Liver (tissue), 3 donors: ENCODE results near the gene RBM42.

Experiments
- EGR1 ChIP-seq, 2 donors: IDR thresholded peaks; 2 replicates each; pipeline ENCODE4 v1.6.1; 2016 to 2018; ENCODE audit warnings: antibody characterized with exemption in 2 of 2, low read depth in 2 of 2
- JUND ChIP-seq, 2 donors: IDR thresholded peaks; 2 replicates each; pipeline ENCODE4 v1.6.1; 2016; ENCODE audit warnings: antibody characterized with exemption in 2 of 2
- RAD21 ChIP-seq, 2 donors: IDR thresholded peaks; 2 replicates each; pipeline ENCODE4 v1.6.1; 2016; ENCODE audit warnings: antibody characterized with exemption in 2 of 2, mild to moderate bottlenecking in 2 of 2
- RXRA ChIP-seq, 2 donors: IDR thresholded peaks; 2 replicates each; pipeline ENCODE4 v1.6.1; 2017 to 2018; ENCODE audit warnings: antibody characterized with exemption in 2 of 2, mild to moderate bottlenecking in 1 of 2
- YY1 ChIP-seq: IDR thresholded peaks from 2 replicates; pipeline ENCODE4 v1.6.1; 2016; ENCODE audit warnings: antibody characterized with exemption, mild to moderate bottlenecking
- TF ChIP-seq, protein P1 (sequence below): fragments of 150-350 bp; IDR thresholded peaks from 2 replicates; pipeline ENCODE4 v1.5.1; 2017; ENCODE audit warnings: improper control_type of control experiment, low read depth, low read length; ENCODE audit not compliant: missing input control
- TF ChIP-seq, protein P2 (sequence below): IDR thresholded peaks from 2 replicates; pipeline ENCODE4 v1.6.1; 2016; ENCODE audit warnings: antibody characterized with exemption
- TF ChIP-seq, protein P3 (sequence below): IDR thresholded peaks from 2 replicates; pipeline ENCODE4 v1.6.1; 2016; ENCODE audit warnings: antibody characterized with exemption, mild to moderate bottlenecking
- TF ChIP-seq, protein P4 (sequence below): IDR thresholded peaks from 2 replicates; pipeline ENCODE4 v1.6.1; 2016; ENCODE audit warnings: antibody characterized with exemption
- donor health status: healthy.
- donor health status: healthy.

DNA sequence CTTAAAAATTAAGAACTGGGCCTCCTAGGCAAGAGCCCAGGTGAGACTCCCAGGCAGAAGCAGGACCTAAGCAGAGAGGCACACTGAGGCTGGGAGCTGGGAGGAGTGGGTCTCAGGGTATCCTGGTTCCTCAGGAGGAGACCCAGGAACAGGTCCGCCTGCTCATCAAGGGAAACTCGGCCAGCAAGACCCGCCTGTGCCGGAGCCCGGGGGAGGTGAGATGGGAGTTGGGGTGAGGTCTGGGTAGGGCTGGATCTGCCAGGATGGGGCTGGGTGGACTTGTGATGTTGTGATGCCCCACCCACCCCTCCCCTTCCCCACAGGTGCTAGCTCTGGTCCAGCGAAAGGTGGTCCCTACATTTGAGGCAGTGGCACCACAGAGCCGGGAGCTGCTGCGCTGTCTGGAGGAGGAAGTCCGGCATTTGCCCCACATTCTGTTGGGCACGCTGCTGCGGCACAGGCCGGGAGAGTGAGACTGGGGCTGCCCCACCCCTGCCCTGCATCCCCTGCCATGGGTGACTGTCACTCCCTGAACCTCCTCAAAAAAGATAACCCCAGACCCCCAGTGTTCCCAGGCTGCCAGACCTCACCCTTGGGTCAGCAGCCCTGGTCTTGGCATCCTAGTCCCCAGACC lies 9.4 kb upstream of the RBM42 start:
- TF ChIP-seq, protein P1, sequence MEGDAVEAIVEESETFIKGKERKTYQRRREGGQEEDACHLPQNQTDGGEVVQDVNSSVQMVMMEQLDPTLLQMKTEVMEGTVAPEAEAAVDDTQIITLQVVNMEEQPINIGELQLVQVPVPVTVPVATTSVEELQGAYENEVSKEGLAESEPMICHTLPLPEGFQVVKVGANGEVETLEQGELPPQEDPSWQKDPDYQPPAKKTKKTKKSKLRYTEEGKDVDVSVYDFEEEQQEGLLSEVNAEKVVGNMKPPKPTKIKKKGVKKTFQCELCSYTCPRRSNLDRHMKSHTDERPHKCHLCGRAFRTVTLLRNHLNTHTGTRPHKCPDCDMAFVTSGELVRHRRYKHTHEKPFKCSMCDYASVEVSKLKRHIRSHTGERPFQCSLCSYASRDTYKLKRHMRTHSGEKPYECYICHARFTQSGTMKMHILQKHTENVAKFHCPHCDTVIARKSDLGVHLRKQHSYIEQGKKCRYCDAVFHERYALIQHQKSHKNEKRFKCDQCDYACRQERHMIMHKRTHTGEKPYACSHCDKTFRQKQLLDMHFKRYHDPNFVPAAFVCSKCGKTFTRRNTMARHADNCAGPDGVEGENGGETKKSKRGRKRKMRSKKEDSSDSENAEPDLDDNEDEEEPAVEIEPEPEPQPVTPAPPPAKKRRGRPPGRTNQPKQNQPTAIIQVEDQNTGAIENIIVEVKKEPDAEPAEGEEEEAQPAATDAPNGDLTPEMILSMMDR = no peak
- TF ChIP-seq JUND (IDR thresholded peaks at IDR 0.05) (no peak), YY1 (no peak), RAD21 (IDR thresholded peaks at IDR 0.05) (no peak), EGR1 (IDR thresholded peaks at IDR 0.05; ENCODE audit: low read depth in 2 of 2) (no peak), RXRA (IDR thresholded peaks at IDR 0.05) (no peak)
- TF ChIP-seq, protein P2, sequence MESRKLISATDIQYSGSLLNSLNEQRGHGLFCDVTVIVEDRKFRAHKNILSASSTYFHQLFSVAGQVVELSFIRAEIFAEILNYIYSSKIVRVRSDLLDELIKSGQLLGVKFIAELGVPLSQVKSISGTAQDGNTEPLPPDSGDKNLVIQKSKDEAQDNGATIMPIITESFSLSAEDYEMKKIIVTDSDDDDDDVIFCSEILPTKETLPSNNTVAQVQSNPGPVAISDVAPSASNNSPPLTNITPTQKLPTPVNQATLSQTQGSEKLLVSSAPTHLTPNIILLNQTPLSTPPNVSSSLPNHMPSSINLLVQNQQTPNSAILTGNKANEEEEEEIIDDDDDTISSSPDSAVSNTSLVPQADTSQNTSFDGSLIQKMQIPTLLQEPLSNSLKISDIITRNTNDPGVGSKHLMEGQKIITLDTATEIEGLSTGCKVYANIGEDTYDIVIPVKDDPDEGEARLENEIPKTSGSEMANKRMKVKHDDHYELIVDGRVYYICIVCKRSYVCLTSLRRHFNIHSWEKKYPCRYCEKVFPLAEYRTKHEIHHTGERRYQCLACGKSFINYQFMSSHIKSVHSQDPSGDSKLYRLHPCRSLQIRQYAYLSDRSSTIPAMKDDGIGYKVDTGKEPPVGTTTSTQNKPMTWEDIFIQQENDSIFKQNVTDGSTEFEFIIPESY = no peak
- TF ChIP-seq, protein P3, sequence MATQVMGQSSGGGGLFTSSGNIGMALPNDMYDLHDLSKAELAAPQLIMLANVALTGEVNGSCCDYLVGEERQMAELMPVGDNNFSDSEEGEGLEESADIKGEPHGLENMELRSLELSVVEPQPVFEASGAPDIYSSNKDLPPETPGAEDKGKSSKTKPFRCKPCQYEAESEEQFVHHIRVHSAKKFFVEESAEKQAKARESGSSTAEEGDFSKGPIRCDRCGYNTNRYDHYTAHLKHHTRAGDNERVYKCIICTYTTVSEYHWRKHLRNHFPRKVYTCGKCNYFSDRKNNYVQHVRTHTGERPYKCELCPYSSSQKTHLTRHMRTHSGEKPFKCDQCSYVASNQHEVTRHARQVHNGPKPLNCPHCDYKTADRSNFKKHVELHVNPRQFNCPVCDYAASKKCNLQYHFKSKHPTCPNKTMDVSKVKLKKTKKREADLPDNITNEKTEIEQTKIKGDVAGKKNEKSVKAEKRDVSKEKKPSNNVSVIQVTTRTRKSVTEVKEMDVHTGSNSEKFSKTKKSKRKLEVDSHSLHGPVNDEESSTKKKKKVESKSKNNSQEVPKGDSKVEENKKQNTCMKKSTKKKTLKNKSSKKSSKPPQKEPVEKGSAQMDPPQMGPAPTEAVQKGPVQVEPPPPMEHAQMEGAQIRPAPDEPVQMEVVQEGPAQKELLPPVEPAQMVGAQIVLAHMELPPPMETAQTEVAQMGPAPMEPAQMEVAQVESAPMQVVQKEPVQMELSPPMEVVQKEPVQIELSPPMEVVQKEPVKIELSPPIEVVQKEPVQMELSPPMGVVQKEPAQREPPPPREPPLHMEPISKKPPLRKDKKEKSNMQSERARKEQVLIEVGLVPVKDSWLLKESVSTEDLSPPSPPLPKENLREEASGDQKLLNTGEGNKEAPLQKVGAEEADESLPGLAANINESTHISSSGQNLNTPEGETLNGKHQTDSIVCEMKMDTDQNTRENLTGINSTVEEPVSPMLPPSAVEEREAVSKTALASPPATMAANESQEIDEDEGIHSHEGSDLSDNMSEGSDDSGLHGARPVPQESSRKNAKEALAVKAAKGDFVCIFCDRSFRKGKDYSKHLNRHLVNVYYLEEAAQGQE = no peak
- TF ChIP-seq, protein P4, sequence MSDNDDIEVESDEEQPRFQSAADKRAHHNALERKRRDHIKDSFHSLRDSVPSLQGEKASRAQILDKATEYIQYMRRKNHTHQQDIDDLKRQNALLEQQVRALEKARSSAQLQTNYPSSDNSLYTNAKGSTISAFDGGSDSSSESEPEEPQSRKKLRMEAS = no peak
